Measurements from ENCODE around the gene NELFCD.
"Not testable (repeated sequence)": the region's sequence is repeated elsewhere in the genome, so short reads cannot be mapped to it uniquely, and the experiment has no call there.

Gene NELFCD, protein sequence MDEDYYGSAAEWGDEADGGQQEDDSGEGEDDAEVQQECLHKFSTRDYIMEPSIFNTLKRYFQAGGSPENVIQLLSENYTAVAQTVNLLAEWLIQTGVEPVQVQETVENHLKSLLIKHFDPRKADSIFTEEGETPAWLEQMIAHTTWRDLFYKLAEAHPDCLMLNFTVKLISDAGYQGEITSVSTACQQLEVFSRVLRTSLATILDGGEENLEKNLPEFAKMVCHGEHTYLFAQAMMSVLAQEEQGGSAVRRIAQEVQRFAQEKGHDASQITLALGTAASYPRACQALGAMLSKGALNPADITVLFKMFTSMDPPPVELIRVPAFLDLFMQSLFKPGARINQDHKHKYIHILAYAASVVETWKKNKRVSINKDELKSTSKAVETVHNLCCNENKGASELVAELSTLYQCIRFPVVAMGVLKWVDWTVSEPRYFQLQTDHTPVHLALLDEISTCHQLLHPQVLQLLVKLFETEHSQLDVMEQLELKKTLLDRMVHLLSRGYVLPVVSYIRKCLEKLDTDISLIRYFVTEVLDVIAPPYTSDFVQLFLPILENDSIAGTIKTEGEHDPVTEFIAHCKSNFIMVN

GRCh38 chr20:58980711-58981627, at the start of gene NELFCD:
Gene NELFCD (plus strand): TSS chr20:58981256. CDS start chr20:58981310, 54 bp downstream.
- peak; percentile 92 for DNase-seq

- DNase-seq: no peak
These were observed 48.9 kb upstream of the NELFCD start for GRCh38 chr20:58932170-58932569.

DNA sequence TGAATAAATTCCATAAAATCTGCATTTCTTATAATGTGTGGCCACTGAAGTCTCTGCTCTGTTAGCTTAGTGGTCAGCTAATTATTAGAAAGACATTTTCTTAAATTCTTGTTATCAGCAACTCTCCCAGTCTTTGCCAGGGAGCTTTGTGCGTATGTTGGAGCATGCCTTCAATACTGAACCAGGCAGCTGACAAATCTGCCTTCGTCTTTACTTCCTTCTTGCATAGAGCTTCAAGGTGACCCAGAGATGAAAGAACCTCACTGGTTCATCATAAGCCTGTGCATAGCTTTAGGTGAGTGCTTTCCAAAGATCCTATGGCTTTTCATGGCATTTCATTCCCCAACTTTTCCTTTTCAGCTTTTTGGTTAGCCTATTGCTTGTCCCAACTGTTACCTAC, 43.0 kb upstream of the NELFCD start:
- DNase-seq: no peak

DNA sequence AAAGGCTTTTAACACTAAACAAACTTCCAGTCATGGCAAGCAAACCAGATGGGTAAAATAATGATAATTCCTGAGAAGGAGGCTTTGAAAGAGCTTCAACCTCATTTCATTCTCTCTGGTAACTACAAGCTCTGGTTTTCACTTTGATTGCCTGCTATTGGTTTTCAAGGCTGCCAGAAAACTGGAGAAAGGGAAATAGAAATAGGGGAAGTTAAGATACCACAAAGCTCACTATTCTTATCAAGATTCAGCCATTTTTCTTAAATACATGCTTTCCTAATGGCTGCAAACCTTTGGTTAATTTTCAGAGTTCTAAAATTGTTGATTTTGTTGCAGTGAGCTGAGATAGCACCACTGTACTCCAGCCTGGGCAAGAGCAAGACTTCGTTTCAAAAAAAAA, 42.5 kb upstream of the NELFCD start:
- DNase-seq: no peak

- no peak for DNase-seq
These were observed 39.6 kb upstream of the NELFCD start for GRCh38 chr20:58941471-58941870.

DNA sequence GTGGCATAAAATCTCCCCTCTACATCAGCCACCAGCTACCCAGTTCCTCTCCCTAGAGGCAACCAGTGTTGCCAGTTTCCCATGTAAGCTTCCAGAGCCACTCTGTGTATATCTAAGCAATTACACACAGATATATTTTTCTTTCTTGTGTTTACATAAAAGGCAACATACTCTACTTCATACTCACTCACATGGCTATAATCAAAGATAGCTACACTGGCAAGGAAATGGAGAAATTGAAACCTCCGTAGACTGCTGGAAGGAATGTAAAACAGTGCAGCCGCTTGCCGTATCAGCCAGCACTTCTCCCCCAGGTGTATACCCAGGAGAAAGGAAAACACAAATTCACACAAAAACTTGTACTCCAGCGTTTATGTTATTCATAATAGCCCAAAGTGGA, 38.5 kb upstream of the NELFCD start:
- DNase-seq: no peak

GRCh38 chr20:58944610-58945009, 36.4 kb upstream of the NELFCD start:
- DNase-seq: no peak

GRCh38 chr20:58945965-58946631, 35.0 kb upstream of the NELFCD start:
- DNase-seq: no peak

- not testable (repeated sequence) for DNase-seq
These were observed 33.2 kb upstream of the NELFCD start for GRCh38 chr20:58947797-58948388.

- no peak for DNase-seq
These were observed 30.5 kb upstream of the NELFCD start for GRCh38 chr20:58950603-58951002.

DNA sequence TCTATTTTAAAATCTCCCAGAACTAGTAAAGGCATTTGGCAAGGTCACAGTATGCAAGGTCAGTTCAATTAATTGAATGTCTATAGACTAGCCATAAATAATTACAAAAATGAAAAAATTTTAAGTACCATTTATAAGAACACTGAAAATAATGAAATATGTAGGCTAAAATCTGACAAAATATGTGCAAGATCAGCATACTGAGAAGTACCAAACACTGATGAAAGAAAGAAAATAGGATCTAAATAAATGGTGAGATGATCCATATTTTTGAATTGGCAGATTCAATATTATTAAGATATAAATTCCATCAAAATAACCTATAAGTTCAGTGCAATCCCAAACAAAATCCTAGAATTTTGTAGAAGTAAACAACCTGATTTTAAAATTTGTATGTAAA, 28.0 kb upstream of the NELFCD start:
- DNase-seq: no peak

DNA sequence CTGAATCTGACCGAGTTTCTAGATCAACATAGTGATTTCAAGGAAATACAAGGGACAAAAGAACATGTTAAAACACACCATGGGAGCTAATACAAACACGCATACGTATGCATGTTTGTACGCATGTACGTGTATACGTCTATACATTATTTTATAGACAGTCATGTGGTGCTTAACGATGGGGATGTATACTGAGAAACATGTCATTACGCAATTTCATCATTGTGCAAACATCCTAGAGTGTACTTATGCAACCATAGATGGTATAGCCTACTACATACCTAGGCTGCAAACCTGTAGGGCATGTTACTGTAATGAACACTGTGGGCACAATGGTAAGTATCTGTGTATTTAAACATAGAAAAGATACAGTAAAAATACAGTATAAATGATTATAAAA, 25.0 kb upstream of the NELFCD start:
- no peak for DNase-seq

- no peak for DNase-seq
These were observed 21.4 kb upstream of the NELFCD start for GRCh38 chr20:58959652-58960051.

- no peak for DNase-seq
These were observed 17.9 kb upstream of the NELFCD start for GRCh38 chr20:58963060-58963584.

DNA sequence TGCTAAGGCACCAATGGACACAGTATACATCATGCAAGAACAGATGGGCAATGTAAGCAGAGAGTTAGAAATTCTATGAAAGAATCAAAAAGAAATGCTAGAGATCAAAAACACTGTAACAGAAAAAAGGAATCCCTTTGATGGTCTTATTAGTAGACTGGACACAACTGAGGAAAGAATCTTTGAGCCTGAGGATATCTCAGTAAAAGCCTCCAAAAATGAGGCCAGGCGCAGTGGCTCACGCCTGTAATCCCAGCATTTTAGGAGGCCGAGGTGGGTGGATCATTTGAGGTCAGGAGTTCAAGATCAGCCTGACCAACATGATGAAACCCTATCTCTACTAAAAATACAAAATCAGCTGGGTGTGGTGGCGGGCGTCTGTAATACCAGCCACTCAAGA, 17.1 kb upstream of the NELFCD start:
- not testable (repeated sequence) for DNase-seq

- DNase-seq: no peak
These were observed 15.6 kb upstream of the NELFCD start for GRCh38 chr20:58965270-58966064.

DNA sequence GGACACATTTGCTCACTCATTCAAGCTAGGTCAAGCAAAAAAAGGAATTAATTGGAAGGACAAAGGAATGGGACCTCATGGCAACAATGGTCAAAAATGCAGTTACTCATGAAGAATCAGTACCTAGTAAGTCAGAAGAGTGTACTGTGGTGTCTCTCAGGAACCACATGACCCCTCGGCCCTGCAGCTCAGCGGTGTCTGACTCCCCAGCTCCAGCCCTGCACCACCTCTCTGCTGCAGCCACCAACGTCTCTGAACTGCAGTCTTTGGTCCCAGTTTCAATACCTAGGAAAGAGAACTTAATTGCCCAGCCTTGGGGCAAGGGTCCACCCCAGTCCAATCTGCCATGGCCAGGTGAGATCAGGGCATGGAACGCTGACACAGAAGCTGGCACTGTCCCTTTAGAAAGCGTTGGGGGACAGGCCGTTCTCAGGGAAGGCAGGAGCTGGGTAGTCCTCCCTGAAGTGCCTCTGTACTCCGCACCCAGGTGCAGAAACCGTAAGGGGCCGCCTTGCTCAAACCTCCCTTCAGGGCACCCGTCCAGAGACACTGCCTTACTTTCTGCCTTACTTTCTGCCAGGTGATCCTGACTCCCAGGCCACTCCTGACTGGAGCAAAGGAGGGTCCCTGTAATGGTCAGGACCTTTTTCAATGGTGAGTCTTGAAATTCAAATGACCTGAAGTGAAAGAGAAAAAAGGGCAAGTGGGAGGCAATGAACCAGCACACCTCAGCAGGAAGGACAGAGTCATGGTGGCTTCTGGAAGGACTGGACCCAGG, 13.2 kb upstream of the NELFCD start:
- no peak for DNase-seq

DNA sequence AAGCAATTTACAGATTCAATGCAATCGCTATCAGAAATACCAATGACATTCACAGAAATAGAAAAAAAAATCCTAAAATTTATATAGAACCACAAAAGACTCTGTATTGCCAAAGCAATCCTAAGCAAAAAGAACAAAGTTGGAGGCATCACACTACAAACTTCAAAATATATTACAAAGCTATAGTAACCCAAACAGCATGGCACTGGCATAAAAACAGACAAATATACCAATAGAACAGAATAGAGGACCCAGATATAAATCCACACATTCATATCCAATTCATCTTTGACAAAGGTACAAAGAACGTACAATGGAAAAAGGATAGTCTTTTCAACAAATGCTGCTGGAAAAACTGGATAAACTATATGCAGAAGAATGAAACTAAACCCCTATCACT, 11.6 kb upstream of the NELFCD start:
- DNase-seq: no peak

DNA sequence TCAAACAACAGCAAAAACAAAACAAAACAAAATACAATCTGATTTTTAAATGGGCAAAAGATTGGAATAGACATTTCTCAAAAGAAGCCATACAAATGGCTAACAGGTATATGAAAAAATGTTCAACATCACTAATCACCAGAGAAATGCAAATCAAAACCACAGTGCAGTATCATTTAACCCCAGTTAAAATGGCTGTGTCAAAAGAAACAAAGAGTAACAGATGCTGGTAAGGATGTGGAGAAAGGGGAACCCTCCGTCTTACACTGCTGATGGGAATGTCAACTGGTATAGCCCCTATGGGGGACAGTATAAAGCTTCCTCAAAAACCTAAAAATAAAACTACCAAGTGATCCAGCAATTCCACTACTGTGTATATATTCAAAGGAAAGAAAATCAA, 10.9 kb upstream of the NELFCD start:
- no peak for DNase-seq

DNA sequence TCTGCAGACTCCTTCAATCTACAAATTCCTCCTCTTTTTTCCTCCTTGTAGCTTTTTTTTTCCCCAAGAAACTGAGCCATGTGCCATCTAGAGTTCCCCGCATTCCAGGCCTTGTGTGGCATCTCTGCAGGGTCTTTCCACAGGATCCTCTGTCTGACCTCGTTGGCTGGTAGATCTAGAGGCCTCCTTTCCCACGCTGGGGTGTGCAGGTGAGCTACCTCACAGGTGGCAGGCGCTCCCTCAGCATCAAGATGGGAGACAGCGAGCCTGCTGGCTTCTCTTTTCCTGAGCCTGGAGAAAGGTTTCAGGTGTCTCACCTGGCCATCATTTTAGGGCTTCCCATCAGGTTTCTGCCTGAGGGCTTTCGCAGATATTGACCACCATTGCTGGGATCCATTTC, 9.6 kb upstream of the NELFCD start:
- DNase-seq: no peak

DNA sequence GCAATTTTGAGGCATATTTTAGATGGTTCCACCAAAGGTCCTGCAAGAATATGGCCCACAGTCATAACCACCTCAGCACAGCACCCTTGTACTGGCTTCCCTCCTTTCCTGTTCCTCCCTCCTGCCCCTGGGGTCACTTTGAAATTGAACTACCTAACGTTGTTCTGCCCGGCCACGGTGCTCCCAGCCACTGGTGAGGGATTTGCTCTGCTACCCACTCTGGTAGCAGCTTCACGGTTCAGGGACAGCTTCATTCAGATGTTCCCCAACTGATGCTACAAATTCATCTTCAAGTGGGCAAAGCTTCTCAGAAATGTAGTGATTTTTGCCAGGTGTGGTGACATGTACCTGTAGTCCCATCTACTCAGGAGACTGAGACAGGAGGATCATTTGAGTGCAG, 7.9 kb upstream of the NELFCD start:
- no peak for DNase-seq

All from stimulated activated CD4-positive, alpha-beta T cell treated with anti-CD3 and anti-CD28 coated beads, Interleukin-4, amount 100 ng/mL, for 1 hour (primary cell).